ENCODE results near the gene TRIM34. TPM values are rescaled to one million over a fixed set of nuclear protein-coding genes. Genes with fewer than 3 reads are reported as not detected.

TRIM34 gene
- total and polyA plus RNA-seq, 9 donors, result 4.7 to 16.6 (median 6.2) TPM

GRCh38 chr11:5658318-5658717 lies 33.5 kb downstream of the TRIM34 start:
- H3K9me3 ChIP-seq, result no peaks in the 10 kb centered on the region
- no peaks in the 10 kb centered on the region for H3K27me3 ChIP-seq
- no peak for DNase-seq
- H3K4me3 ChIP-seq, result no peak overlapping the region
- no peaks in the 10 kb centered on the region for H3K4me1 ChIP-seq (ENCODE audit: insufficient read depth)
- TF ChIP-seq POLR2A (IDR thresholded peaks at IDR 0.05) (no peak), EP300 (IDR thresholded peaks at IDR 0.05) (no peak), CTCF (IDR thresholded peaks at IDR 0.05) (no peak)
- H3K27ac ChIP-seq, result no peak overlapping the region
- 88 to 92% (median 90%) methylated on average over 5 of the region's 5 CpGs for WGBS, 3 donors
- intact Hi-C loops (cut with DNase I), result no loop called here
- H3K36me3 ChIP-seq, result no peaks in the 10 kb centered on the region

GRCh38 chr11:5663511-5663910 lies 38.7 kb downstream of the TRIM34 start:
- TF ChIP-seq CTCF (IDR thresholded peaks at IDR 0.05), result no peak
- Histone ChIP-seq H3K27me3 (no peaks in the 10 kb centered on the region), H3K36me3 (no peaks in the 10 kb centered on the region), H3K4me3 (no peak overlapping the region), H3K9me3 (no peaks in the 10 kb centered on the region), H3K4me1 (ENCODE audit: insufficient read depth) (no peaks in the 10 kb centered on the region), H3K27ac (no peak overlapping the region)
- intact Hi-C loops (cut with DNase I), result no loop called here
- DNase-seq, result no peak
- WGBS, 3 donors, result 94% methylated on average over 2 of the region's 2 CpGs

- Histone ChIP-seq H3K4me1 (ENCODE audit: insufficient read depth) (no peaks in the 10 kb centered on the region), H3K4me3 (no peak overlapping the region)
- no peak for DNase-seq
Observed at GRCh38 chr11:5665051-5665570, 40.3 kb downstream of the TRIM34 start.

GRCh38 chr11:5665746-5666401 lies 41.1 kb downstream of the TRIM34 start:
- TF ChIP-seq CTCF (IDR thresholded peaks at IDR 0.05) (no peak), EP300 (IDR thresholded peaks at IDR 0.05) (no peak), POLR2A (IDR thresholded peaks at IDR 0.05) (no peak)
- Histone ChIP-seq H3K27ac (no peak overlapping the region), H3K4me1 (ENCODE audit: insufficient read depth) (no peaks in the 10 kb centered on the region), H3K4me3 (no peak overlapping the region), H3K36me3 (no peaks in the 10 kb centered on the region), H3K27me3 (no peaks in the 10 kb centered on the region), H3K9me3 (no peaks in the 10 kb centered on the region)
- intact Hi-C loops (cut with DNase I), result no loop called here
- no peak for DNase-seq
- whole genome bisulfite sequencing, 3 donors, result 13 to 23% (median 13%) methylated on average over 5 of the region's 5 CpGs

More at GRCh38 chr11:5665051-5665570, 40.3 kb downstream of the TRIM34 start:
- H3K27me3 ChIP-seq, result no peaks in the 10 kb centered on the region
- intact Hi-C loops (cut with DNase I), result no loop called here
- no peak for TF ChIP-seq EP300 (IDR thresholded peaks at IDR 0.05)
- TF ChIP-seq CTCF (IDR thresholded peaks at IDR 0.05), result no peak
- TF ChIP-seq POLR2A (IDR thresholded peaks at IDR 0.05), result no peak
- H3K36me3 ChIP-seq, result no peaks in the 10 kb centered on the region
- H3K9me3 ChIP-seq, result no peaks in the 10 kb centered on the region
- no peak overlapping the region for H3K27ac ChIP-seq
- WGBS, 3 donors, result 87 to 92% (median 91%) methylated on average over 4 of the region's 4 CpGs
